Transverse colon (tissue), 4 donors: ENCODE results near the gene ZNF365.
"Not testable (repeated sequence)": the region's sequence is repeated elsewhere in the genome, so short reads cannot be mapped to it uniquely, and the experiment has no call there.

Source experiments
- POLR2A ChIP-seq: fragments of 450-650 bp; IDR thresholded peaks from one replicate; pipeline ENCODE4 v1.6.1; 2016; ENCODE audit warnings: antibody characterized with exemption, mild to moderate bottlenecking, moderate library complexity
- POLR2AphosphoS5 ChIP-seq, 3 donors: sonication (generic); formaldehyde crosslinking; IDR thresholded peaks; one replicate each; pipeline ENCODE4 v1.6.1; 2016; ENCODE audit warnings: antibody characterized with exemption in 3 of 3
- TF ChIP-seq, protein P1 (sequence below), 5 experiments: fragments of 200-600 bp in 3 of 5; fragments of 450-650 bp in 2 of 5; sonication (generic) in 3 of 5; IDR thresholded peaks; 1 replicate in 2 of 5; 2 replicates in 3 of 5; pipeline ENCODE4 v1.5.1; 2016 to 2017; ENCODE audit warnings: antibody characterized with exemption in 5 of 5, inconsistent platforms in 3 of 5, mild to moderate bottlenecking in 2 of 5, moderate library complexity in 1 of 5

GRCh38 chr10:62410528-62410927, 36.4 kb downstream of the ZNF365 start:
- not testable (repeated sequence) for TF ChIP-seq POLR2AphosphoS5 (IDR thresholded peaks at IDR 0.05); POLR2A
- TF ChIP-seq, protein P1, sequence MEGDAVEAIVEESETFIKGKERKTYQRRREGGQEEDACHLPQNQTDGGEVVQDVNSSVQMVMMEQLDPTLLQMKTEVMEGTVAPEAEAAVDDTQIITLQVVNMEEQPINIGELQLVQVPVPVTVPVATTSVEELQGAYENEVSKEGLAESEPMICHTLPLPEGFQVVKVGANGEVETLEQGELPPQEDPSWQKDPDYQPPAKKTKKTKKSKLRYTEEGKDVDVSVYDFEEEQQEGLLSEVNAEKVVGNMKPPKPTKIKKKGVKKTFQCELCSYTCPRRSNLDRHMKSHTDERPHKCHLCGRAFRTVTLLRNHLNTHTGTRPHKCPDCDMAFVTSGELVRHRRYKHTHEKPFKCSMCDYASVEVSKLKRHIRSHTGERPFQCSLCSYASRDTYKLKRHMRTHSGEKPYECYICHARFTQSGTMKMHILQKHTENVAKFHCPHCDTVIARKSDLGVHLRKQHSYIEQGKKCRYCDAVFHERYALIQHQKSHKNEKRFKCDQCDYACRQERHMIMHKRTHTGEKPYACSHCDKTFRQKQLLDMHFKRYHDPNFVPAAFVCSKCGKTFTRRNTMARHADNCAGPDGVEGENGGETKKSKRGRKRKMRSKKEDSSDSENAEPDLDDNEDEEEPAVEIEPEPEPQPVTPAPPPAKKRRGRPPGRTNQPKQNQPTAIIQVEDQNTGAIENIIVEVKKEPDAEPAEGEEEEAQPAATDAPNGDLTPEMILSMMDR (IDR thresholded peaks at IDR 0.05) = not testable (repeated sequence)
